Hepatocyte (in vitro differentiated cells): Measurements from ENCODE around the gene MAP4K1. TPM values are rescaled to one million over a fixed set of nuclear protein-coding genes. Genes with fewer than 3 reads are reported as not detected.

ENCODE experiments used
- DNase-seq: peaks from one replicate; pipeline ENCODE4 v3.0.0-alpha.2; 2016; ENCODE audit warnings: low spot score
- H2AFZ ChIP-seq: fragments of 200-600 bp; sonication (generic); 2 replicates; pipeline ENCODE4 v1.6.0; 2016; ENCODE audit warnings: antibody characterized with exemption, mild to moderate bottlenecking
- H3K27ac ChIP-seq: fragments of 200-600 bp; sonication (generic); 2 replicates; pipeline ENCODE4 v1.5.1; 2016; ENCODE audit warnings: mild to moderate bottlenecking
- H3K27me3 ChIP-seq: fragments of 200-600 bp; sonication (generic); 2 replicates; pipeline ENCODE4 v1.6.1; 2016
- H3K36me3 ChIP-seq: fragments of 200-600 bp; sonication (generic); replicated peaks from 2 replicates; pipeline ENCODE4 v1.5.1; 2016; ENCODE audit warnings: low read depth; ENCODE audit not compliant: insufficient read depth
- H3K4me1 ChIP-seq: fragments of 200-600 bp; sonication (generic); 2 replicates; pipeline ENCODE4 v1.5.1; 2016; ENCODE audit warnings: mild to moderate bottlenecking, moderate library complexity; ENCODE audit not compliant: insufficient read depth
- H3K4me2 ChIP-seq: fragments of 200-600 bp; sonication (generic); 2 replicates; pipeline ENCODE4 v1.6.0; 2016
- H3K4me3 ChIP-seq: fragments of 200-600 bp; sonication (generic); 2 replicates; pipeline ENCODE4 v1.5.1; 2016; ENCODE audit warnings: mild to moderate bottlenecking
- H3K79me2 ChIP-seq: fragments of 200-600 bp; sonication (generic); 2 replicates; pipeline ENCODE4 v1.6.0; 2017; ENCODE audit warnings: mild to moderate bottlenecking
- H3K9me2 ChIP-seq: fragments of 200-600 bp; sonication (generic); replicated peaks from 2 replicates; pipeline ENCODE4 v1.6.0; 2017; ENCODE audit warnings: mild to moderate bottlenecking; ENCODE audit not compliant: insufficient read depth
- H3K9me3 ChIP-seq: fragments of 200-600 bp; sonication (generic); 2 replicates; pipeline ENCODE4 v1.5.1; 2016; ENCODE audit warnings: low read depth, mild to moderate bottlenecking
- H4K20me1 ChIP-seq: fragments of 200-600 bp; sonication (generic); 2 replicates; pipeline ENCODE4 v1.6.0; 2016; ENCODE audit warnings: mild to moderate bottlenecking; ENCODE audit not compliant: insufficient read depth, poor library complexity, severe bottlenecking
- EZH2 ChIP-seq: fragments of 200-600 bp; sonication (generic); IDR thresholded peaks from 2 replicates; pipeline ENCODE4 v1.6.1; 2016; ENCODE audit warnings: antibody characterized with exemption, mild to moderate bottlenecking, borderline replicate concordance
- EZH2phosphoT487 ChIP-seq: fragments of 200-600 bp; sonication (generic); IDR thresholded peaks from one replicate; pipeline ENCODE4 v1.6.1; 2018; ENCODE audit warnings: antibody characterized with exemption, mild to moderate bottlenecking, low read depth, moderate library complexity; ENCODE audit not compliant: unreplicated experiment, severe bottlenecking
- whole genome bisulfite sequencing: methylation state at CpG from one replicate; pipeline ENCODE4 v1.1.6; 2016; ENCODE audit warnings: low lambda C conversion rate; ENCODE audit errors: missing lambda C conversion rate; 5-methylcytosine and 5-hydroxymethylcytosine counted together
- polyA plus RNA-seq: library from polyadenylated mRNA; unstranded; fragments of >200 nt; fragmentation: Nextera tagmentation; extraction: Ambion mirVana; gene quantifications from 2 replicates; pipeline ENCODE4 v1.2.1, GENCODE V29; 2016
- total RNA-seq: library from RNA; depleted of rRNA; stranded (reverse); fragments of >200 nt; gene quantifications from 2 replicates; pipeline ENCODE4 v1.2.3, GENCODE V29; 2014
- TF ChIP-seq, protein P1 (sequence below): fragments of 200-600 bp; sonication (generic); IDR thresholded peaks from 2 replicates; pipeline ENCODE4 v1.5.1; 2016; ENCODE audit warnings: antibody characterized with exemption, mild to moderate bottlenecking; ENCODE audit not compliant: poor library complexity

MAP4K1 gene
- total and polyA plus RNA-seq, 2 experiments from 2014 or later = 0.57 to 2.6 TPM

- H3K79me2 ChIP-seq = peaks cover 71% of the 10 kb centered on the region
- peak; percentile 54 for DNase-seq
- peaks cover 42% of the 10 kb centered on the region for H4K20me1 ChIP-seq
- TF ChIP-seq EZH2 (no peak), EZH2phosphoT487 (no peak)
- TF ChIP-seq, protein P1, sequence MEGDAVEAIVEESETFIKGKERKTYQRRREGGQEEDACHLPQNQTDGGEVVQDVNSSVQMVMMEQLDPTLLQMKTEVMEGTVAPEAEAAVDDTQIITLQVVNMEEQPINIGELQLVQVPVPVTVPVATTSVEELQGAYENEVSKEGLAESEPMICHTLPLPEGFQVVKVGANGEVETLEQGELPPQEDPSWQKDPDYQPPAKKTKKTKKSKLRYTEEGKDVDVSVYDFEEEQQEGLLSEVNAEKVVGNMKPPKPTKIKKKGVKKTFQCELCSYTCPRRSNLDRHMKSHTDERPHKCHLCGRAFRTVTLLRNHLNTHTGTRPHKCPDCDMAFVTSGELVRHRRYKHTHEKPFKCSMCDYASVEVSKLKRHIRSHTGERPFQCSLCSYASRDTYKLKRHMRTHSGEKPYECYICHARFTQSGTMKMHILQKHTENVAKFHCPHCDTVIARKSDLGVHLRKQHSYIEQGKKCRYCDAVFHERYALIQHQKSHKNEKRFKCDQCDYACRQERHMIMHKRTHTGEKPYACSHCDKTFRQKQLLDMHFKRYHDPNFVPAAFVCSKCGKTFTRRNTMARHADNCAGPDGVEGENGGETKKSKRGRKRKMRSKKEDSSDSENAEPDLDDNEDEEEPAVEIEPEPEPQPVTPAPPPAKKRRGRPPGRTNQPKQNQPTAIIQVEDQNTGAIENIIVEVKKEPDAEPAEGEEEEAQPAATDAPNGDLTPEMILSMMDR = no peak
- H3K4me3 ChIP-seq = peak overlapping the region; percentile 91
- H3K9me3 ChIP-seq = no peaks in the 10 kb centered on the region
- 24% methylated on average over 8 of the region's 8 CpGs for WGBS
- no peak overlapping the region for H2AFZ ChIP-seq
- H3K4me1 ChIP-seq = peaks cover 45% of the 10 kb centered on the region
- H3K27ac ChIP-seq = peak overlapping the region; percentile 85
- no peaks in the 10 kb centered on the region for H3K36me3 ChIP-seq
- H3K27me3 ChIP-seq = no peaks in the 10 kb centered on the region
- peak overlapping the region; percentile 88 for H3K4me2 ChIP-seq
- H3K9me2 ChIP-seq = no peaks in the 10 kb centered on the region
Measured at GRCh38 chr19:38650172-38650775, 32.5 kb upstream of the MAP4K1 start.

GRCh38 chr19:38649305-38650171 lies 31.8 kb upstream of the MAP4K1 start:
- H3K4me1 ChIP-seq = peaks cover 37% of the 10 kb centered on the region
- no peaks in the 10 kb centered on the region for H3K36me3 ChIP-seq
- H4K20me1 ChIP-seq = peaks cover 35% of the 10 kb centered on the region
- H3K9me3 ChIP-seq = no peaks in the 10 kb centered on the region
- H3K4me3 ChIP-seq = peak overlapping the region; percentile 91
- H3K27ac ChIP-seq = peak overlapping the region; percentile 85
- WGBS = 15% methylated on average over 15 of the region's 15 CpGs
- TF ChIP-seq EZH2phosphoT487 (no peak), EZH2 (no peak)
- TF ChIP-seq, protein P1 = no peak
- DNase-seq = peak; percentile 54
- peak overlapping the region; percentile 88 for H3K4me2 ChIP-seq
- H3K9me2 ChIP-seq = no peaks in the 10 kb centered on the region
- H2AFZ ChIP-seq = no peak overlapping the region
- no peaks in the 10 kb centered on the region for H3K27me3 ChIP-seq
- peaks cover 64% of the 10 kb centered on the region for H3K79me2 ChIP-seq

DNA sequence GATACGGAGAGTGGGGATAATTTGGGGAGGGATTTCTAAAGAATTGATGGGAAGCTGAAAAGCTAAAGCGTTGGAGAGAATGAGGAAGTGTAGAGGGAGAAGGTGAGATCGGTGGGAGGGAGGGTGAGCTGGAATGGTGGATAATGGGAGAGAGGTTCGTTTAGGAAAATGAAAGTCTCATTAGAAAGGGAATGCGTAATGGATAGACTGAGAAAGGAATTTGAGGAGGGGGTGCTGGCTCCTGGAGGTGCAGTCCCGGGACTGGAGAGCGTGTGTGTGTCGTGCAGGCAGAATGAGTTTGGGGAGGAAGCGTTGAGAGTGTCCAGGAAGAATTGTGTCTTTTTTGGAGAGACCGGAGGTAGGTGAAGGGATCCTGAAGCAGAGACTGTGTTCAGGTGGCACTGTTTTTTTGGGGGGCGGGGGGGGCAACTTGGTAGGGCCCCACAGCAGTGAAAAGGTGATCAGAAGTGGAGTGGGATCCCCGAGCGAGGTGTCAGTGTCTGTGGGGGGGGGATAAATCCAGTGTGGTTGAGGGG lies 31.1 kb upstream of the MAP4K1 start:
- H4K20me1 ChIP-seq = peaks cover 28% of the 10 kb centered on the region
- H3K9me2 ChIP-seq = no peaks in the 10 kb centered on the region
- no peaks in the 10 kb centered on the region for H3K27me3 ChIP-seq
- peak overlapping the region; percentile 88 for H3K4me2 ChIP-seq
- H3K36me3 ChIP-seq = no peaks in the 10 kb centered on the region
- peak overlapping the region; percentile 85 for H3K27ac ChIP-seq
- H3K79me2 ChIP-seq = peaks cover 58% of the 10 kb centered on the region
- H3K4me1 ChIP-seq = peaks cover 30% of the 10 kb centered on the region
- no peak overlapping the region for H2AFZ ChIP-seq
- no peak for TF ChIP-seq EZH2phosphoT487
- TF ChIP-seq EZH2 = no peak
- TF ChIP-seq, protein P1 = no peak
- DNase-seq = peak; percentile 16
- H3K9me3 ChIP-seq = no peaks in the 10 kb centered on the region
- WGBS = under 1% methylated on average over 10 of the region's 13 CpGs
- peak overlapping the region; percentile 91 for H3K4me3 ChIP-seq
